HepG2 (cell line): Measurements from ENCODE around the gene C20orf144. TPM values are rescaled to one million over a fixed set of nuclear protein-coding genes. Genes with fewer than 3 reads are reported as not detected.

Experiments used
- FOSL1 ChIP-seq: sonication (generic); formaldehyde crosslinking; IDR thresholded peaks from 2 replicates; pipeline ENCODE4 v1.9.0; 2021; ENCODE audit warnings: missing genetic modification reagents, borderline replicate concordance
- FOXJ3 ChIP-seq: sonication (generic); formaldehyde crosslinking; IDR thresholded peaks from 2 replicates; pipeline ENCODE4 v1.4.0; 2020; ENCODE audit warnings: missing genetic modification reagents, mild to moderate bottlenecking, borderline replicate concordance
- FOXP1 ChIP-seq, 2 experiments: fragments of 450-650 bp in 1 of 2; IDR thresholded peaks; 2 replicates each; pipeline ENCODE4 v1.6.1; 2017 to 2018; ENCODE audit warnings: antibody characterized with exemption in 1 of 2
- HMG20B ChIP-seq: conservative IDR thresholded peaks from 2 replicates; pipeline ENCODE4 v1.6.1; 2016; ENCODE audit warnings: missing genetic modification reagents, missing compliant biosample characterization
- IKZF1 ChIP-seq: fragments of 450-650 bp; IDR thresholded peaks from 2 replicates; pipeline ENCODE4 v1.7.1; 2016
- NFYC ChIP-seq: IDR thresholded peaks from 2 replicates; pipeline ENCODE4 v1.6.1; 2016; ENCODE audit warnings: missing genetic modification reagents, missing compliant biosample characterization
- PCBP1 ChIP-seq: fragments of 200-400 bp; formaldehyde crosslinking; IDR thresholded peaks from 2 replicates; pipeline ENCODE4 v1.6.1; 2017; ENCODE audit warnings: mild to moderate bottlenecking, low read depth, low read length, borderline replicate concordance
- SKI ChIP-seq: fragments of 450-650 bp; IDR thresholded peaks from one replicate; pipeline ENCODE4 v1.6.1; 2018; ENCODE audit warnings: mild to moderate bottlenecking; ENCODE audit not compliant: partially characterized antibody
- THYN1 ChIP-seq: sonication (generic); formaldehyde crosslinking; IDR thresholded peaks from 2 replicates; pipeline ENCODE4 v1.8.1; 2023; ENCODE audit warnings: low read depth, mild to moderate bottlenecking, moderate library complexity, missing genetic modification reagents, borderline replicate concordance
- ZNF12 ChIP-seq: sonication (generic); formaldehyde crosslinking; IDR thresholded peaks from 2 replicates; pipeline ENCODE4 v1.5.0; 2020; ENCODE audit warnings: missing genetic modification reagents
- ZNF720 ChIP-seq: sonication (generic); formaldehyde crosslinking; IDR thresholded peaks from 2 replicates; pipeline ENCODE4 v1.4.0; 2020; ENCODE audit warnings: missing genetic modification reagents
- ZNF777 ChIP-seq: sonication (generic); formaldehyde crosslinking; IDR thresholded peaks from 2 replicates; pipeline ENCODE4 v1.4.0; 2020; ENCODE audit warnings: missing genetic modification reagents
- polyA plus RNA-seq, 8 experiments: library from polyadenylated mRNA; depleted of rRNA in 3 of 8; stranded (reverse) in 7 of 8; unstranded in 1 of 8; fragments of >200 nt; fragmentation: Illumina TruSeq in 4 of 8; extraction: Trizol in 4 of 8; gene quantifications; 2 replicates each; pipeline versions ENCODE4 v1.2.1 to v1.2.3, GENCODE V29; 2011 to 2016; ENCODE audit warnings: low read depth in 4 of 8, missing spikeins in 1 of 8, mixed read lengths in 1 of 8; ENCODE audit not compliant: insufficient read depth in 1 of 8
- total RNA-seq, 5 experiments: library from RNA; depleted of rRNA; stranded (reverse); fragments of >200 nt; fragmentation: Illumina TruSeq; extraction: Trizol; gene quantifications; 2 replicates each; pipeline ENCODE4 v1.2.3, GENCODE V29; 2016; ENCODE audit warnings: low read depth in 1 of 5
- TF ChIP-seq, protein P1 (sequence below): sonication (generic); formaldehyde crosslinking; IDR thresholded peaks from 2 replicates; pipeline ENCODE4 v1.8.0; 2022; ENCODE audit warnings: mild to moderate bottlenecking, missing genetic modification reagents, moderate library complexity
- TF ChIP-seq, protein P2 (sequence below): sonication (generic); formaldehyde crosslinking; IDR thresholded peaks from 2 replicates; pipeline ENCODE4 v1.5.0; 2020; ENCODE audit warnings: mild to moderate bottlenecking, missing genetic modification reagents
- TF ChIP-seq, protein P3 (sequence below): sonication (generic); formaldehyde crosslinking; conservative IDR thresholded peaks from 2 replicates; pipeline ENCODE4 v1.8.0; 2022; ENCODE audit warnings: mild to moderate bottlenecking, moderate library complexity, missing genetic modification reagents
- TF ChIP-seq, protein P4 (sequence below): sonication (generic); formaldehyde crosslinking; IDR thresholded peaks from 2 replicates; pipeline ENCODE4 v1.4.0; 2020; ENCODE audit warnings: missing genetic modification reagents
- TF ChIP-seq, protein P5 (sequence below): sonication (generic); formaldehyde crosslinking; IDR thresholded peaks from 2 replicates; pipeline ENCODE4 v1.4.0; 2020; ENCODE audit warnings: missing genetic modification reagents

C20orf144 gene
- total and polyA plus RNA-seq, 2 of the 13 experiments (the other 11 are each of a cell fraction or from before 2014, with no cell fraction given), result 0.09 to 0.16 TPM

DNA sequence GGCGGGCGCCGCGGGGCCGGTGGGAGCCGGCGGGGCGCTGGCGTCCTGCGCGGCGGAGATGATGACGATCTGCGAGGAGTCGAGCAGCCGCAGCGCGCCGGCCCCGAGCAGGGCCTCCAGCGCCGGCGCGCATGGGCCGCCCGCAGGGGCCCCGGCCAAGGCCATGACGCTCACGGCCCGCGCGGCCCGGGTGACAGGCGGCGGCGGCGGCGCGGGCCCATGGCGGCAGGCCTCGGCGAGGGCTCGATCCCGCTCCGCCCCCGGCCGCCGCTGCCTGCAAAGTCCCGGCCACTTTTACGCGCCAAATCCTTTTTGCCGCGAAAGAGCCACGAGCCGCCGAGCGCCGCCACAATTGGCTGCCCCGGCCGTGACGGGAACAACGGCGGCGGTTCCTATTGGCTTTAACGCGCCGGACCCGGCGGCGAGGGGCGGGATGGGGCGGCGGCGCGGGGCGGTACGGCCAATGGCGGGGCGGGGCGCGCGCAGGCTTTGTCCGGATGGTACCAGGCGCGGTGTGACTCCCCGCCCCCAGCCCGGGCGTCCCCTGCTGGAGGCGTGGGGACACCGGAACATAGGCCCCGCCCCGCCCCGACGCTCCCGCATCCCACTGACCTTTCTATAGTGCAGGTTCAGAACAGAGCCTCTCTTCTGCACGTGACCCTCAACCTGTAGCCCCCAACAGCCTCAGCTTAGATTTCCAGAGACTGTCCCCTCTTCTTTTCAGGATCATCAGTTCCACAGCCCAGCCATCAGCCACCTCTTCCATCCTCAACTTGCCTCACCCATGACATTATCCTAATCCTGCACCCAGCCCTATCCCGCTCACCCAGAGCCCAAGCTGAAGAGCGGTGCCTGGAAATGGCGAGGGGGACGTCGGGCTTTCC, 24.2 kb downstream of the C20orf144 start, which contains the start of gene E2F1 (continued):
- TF ChIP-seq, protein P1, sequence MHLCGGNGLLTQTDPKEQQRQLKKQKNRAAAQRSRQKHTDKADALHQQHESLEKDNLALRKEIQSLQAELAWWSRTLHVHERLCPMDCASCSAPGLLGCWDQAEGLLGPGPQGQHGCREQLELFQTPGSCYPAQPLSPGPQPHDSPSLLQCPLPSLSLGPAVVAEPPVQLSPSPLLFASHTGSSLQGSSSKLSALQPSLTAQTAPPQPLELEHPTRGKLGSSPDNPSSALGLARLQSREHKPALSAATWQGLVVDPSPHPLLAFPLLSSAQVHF, result peak; percentile 99
- TF ChIP-seq IKZF1 (no peak), SKI (peak; percentile 8), PCBP1 (no peak), ZNF12 (peak; percentile 25; the same call in 1 of the 2 replicates), ZNF777 (peak; percentile 56; the same call in 1 of the 2 replicates), NFYC (peak; percentile 93), FOSL1 (CRISPR knock-in tag) (no peak), THYN1 (CRISPR knock-in tag) (no peak), FOXP1 (IDR thresholded peaks at IDR 0.05) (no peak), FOXP1 (CRISPR knock-in tag; IDR thresholded peaks at IDR 0.05) (peak; percentile 16; the same call in 1 of the 2 replicates), HMG20B (CRISPR knock-in tag) (0 out of 2 replicates have a peak, but pooled peaks have one; percentile 29), ZNF720 (CRISPR knock-in tag) (0 out of 2 replicates have a peak, but pooled peaks have one; percentile 65), FOXJ3 (CRISPR knock-in tag) (no peak; the same call in 1 of the 2 replicates)
- TF ChIP-seq, protein P2, sequence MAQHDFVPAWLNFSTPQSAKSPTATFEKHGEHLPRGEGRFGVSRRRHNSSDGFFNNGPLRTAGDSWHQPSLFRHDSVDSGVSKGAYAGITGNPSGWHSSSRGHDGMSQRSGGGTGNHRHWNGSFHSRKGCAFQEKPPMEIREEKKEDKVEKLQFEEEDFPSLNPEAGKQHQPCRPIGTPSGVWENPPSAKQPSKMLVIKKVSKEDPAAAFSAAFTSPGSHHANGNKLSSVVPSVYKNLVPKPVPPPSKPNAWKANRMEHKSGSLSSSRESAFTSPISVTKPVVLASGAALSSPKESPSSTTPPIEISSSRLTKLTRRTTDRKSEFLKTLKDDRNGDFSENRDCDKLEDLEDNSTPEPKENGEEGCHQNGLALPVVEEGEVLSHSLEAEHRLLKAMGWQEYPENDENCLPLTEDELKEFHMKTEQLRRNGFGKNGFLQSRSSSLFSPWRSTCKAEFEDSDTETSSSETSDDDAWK (CRISPR knock-in tag), result no peak
- TF ChIP-seq, protein P3, sequence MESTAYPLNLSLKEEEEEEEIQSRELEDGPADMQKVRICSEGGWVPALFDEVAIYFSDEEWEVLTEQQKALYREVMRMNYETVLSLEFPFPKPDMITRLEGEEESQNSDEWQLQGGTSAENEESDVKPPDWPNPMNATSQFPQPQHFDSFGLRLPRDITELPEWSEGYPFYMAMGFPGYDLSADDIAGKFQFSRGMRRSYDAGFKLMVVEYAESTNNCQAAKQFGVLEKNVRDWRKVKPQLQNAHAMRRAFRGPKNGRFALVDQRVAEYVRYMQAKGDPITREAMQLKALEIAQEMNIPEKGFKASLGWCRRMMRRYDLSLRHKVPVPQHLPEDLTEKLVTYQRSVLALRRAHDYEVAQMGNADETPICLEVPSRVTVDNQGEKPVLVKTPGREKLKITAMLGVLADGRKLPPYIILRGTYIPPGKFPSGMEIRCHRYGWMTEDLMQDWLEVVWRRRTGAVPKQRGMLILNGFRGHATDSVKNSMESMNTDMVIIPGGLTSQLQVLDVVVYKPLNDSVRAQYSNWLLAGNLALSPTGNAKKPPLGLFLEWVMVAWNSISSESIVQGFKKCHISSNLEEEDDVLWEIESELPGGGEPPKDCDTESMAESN (CRISPR knock-in tag), result peak; percentile 85
- TF ChIP-seq, protein P4, sequence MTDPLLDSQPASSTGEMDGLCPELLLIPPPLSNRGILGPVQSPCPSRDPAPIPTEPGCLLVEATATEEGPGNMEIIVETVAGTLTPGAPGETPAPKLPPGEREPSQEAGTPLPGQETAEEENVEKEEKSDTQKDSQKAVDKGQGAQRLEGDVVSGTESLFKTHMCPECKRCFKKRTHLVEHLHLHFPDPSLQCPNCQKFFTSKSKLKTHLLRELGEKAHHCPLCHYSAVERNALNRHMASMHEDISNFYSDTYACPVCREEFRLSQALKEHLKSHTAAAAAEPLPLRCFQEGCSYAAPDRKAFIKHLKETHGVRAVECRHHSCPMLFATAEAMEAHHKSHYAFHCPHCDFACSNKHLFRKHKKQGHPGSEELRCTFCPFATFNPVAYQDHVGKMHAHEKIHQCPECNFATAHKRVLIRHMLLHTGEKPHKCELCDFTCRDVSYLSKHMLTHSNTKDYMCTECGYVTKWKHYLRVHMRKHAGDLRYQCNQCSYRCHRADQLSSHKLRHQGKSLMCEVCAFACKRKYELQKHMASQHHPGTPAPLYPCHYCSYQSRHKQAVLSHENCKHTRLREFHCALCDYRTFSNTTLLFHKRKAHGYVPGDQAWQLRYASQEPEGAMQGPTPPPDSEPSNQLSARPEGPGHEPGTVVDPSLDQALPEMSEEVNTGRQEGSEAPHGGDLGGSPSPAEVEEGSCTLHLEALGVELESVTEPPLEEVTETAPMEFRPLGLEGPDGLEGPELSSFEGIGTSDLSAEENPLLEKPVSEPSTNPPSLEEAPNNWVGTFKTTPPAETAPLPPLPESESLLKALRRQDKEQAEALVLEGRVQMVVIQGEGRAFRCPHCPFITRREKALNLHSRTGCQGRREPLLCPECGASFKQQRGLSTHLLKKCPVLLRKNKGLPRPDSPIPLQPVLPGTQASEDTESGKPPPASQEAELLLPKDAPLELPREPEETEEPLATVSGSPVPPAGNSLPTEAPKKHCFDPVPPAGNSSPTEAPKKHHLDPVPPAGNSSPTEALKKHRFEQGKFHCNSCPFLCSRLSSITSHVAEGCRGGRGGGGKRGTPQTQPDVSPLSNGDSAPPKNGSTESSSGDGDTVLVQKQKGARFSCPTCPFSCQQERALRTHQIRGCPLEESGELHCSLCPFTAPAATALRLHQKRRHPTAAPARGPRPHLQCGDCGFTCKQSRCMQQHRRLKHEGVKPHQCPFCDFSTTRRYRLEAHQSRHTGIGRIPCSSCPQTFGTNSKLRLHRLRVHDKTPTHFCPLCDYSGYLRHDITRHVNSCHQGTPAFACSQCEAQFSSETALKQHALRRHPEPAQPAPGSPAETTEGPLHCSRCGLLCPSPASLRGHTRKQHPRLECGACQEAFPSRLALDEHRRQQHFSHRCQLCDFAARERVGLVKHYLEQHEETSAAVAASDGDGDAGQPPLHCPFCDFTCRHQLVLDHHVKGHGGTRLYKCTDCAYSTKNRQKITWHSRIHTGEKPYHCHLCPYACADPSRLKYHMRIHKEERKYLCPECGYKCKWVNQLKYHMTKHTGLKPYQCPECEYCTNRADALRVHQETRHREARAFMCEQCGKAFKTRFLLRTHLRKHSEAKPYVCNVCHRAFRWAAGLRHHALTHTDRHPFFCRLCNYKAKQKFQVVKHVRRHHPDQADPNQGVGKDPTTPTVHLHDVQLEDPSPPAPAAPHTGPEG, result no peak
- TF ChIP-seq, protein P5, sequence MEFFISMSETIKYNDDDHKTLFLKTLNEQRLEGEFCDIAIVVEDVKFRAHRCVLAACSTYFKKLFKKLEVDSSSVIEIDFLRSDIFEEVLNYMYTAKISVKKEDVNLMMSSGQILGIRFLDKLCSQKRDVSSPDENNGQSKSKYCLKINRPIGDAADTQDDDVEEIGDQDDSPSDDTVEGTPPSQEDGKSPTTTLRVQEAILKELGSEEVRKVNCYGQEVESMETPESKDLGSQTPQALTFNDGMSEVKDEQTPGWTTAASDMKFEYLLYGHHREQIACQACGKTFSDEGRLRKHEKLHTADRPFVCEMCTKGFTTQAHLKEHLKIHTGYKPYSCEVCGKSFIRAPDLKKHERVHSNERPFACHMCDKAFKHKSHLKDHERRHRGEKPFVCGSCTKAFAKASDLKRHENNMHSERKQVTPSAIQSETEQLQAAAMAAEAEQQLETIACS (CRISPR knock-in tag), result no peak; the same call in 1 of the 2 replicates
